SK-N-SH (cell line): Measurements from ENCODE around the gene UNC93B1. TPM values are rescaled to one million over a fixed set of nuclear protein-coding genes. Genes with fewer than 3 reads are reported as not detected.

Experiments
- CTCF ChIA-PET: fragments of 300-600, 350-600 bp; formaldehyde crosslinking; extraction: SDS; loops from one replicate; lab custom pipeline; 2021; lab: Yijun Ruan, JAX
- POLR2A ChIA-PET: fragments of 350-600 bp; sonication (Branson Sonifier 250); formaldehyde crosslinking; extraction: SDS; loops from one replicate; lab custom pipeline; 2020; ENCODE audit warnings: antibody characterized with exemption, inconsistent platforms; lab: Yijun Ruan, JAX
- DNase-seq: peaks from one replicate; pipeline ENCODE4 v3.0.0; 2012
- H2AFZ ChIP-seq: fragments of 200-600 bp; sonication (generic); 2 replicates; pipeline ENCODE4 v1.8.1; 2016; ENCODE audit warnings: antibody characterized with exemption, mild to moderate bottlenecking, low read depth
- H3F3A ChIP-seq: fragments of 200-600 bp; sonication (generic); replicated peaks from 2 replicates; pipeline ENCODE3; 2016; ENCODE audit warnings: antibody characterized with exemption, mild to moderate bottlenecking; ENCODE audit not compliant: insufficient read depth
- H3K27ac ChIP-seq, 2 experiments: fragments of 200-500 bp in 1 of 2; fragments of 200-600 bp in 1 of 2; sonication (Bioruptor generic) in 1 of 2; sonication (generic), shearing (Covaris generic) in 1 of 2; 2 replicates each; pipeline versions ENCODE4 v1.5.1 to v1.6.1; 2014 to 2016; ENCODE audit warnings: low read depth in 2 of 2, inconsistent platforms in 1 of 2, low read length in 1 of 2, mild to moderate bottlenecking in 1 of 2, mixed read lengths in 1 of 2
- H3K27me3 ChIP-seq: fragments of 200-600 bp; sonication (generic), shearing (Covaris generic); 2 replicates; pipeline ENCODE4 v1.6.1; 2016; ENCODE audit warnings: mixed run types; ENCODE audit not compliant: insufficient read depth
- H3K36me3 ChIP-seq, 2 experiments: fragments of 200-500 bp in 1 of 2; fragments of 200-600 bp in 1 of 2; sonication (Bioruptor generic) in 1 of 2; sonication (generic) in 1 of 2; replicated peaks in 1 of 2; 2 replicates each; pipeline versions ENCODE3 to v1.5.1; 2014 to 2016; ENCODE audit warnings: low read length in 1 of 2, mild to moderate bottlenecking in 1 of 2; ENCODE audit not compliant: insufficient read depth in 2 of 2, control insufficient read depth in 1 of 2
- H3K4me1 ChIP-seq, 2 experiments: fragments of 200-500 bp in 1 of 2; fragments of 200-600 bp in 1 of 2; sonication (Bioruptor generic) in 1 of 2; sonication (generic), shearing (Covaris generic) in 1 of 2; 2 replicates each; pipeline versions ENCODE4 v1.5.1 to v1.6.1; 2014 to 2016; ENCODE audit warnings: low read depth in 1 of 2, low read length in 1 of 2, mixed run types in 1 of 2; ENCODE audit not compliant: insufficient read depth in 2 of 2, control insufficient read depth in 1 of 2
- H3K4me2 ChIP-seq: fragments of 200-600 bp; sonication (generic), shearing (Covaris generic); 2 replicates; pipeline ENCODE4 v1.6.1; 2017; ENCODE audit warnings: mixed run types
- H3K4me3 ChIP-seq, 2 experiments: fragments of 200-500 bp in 1 of 2; fragments of 200-600 bp in 1 of 2; sonication (Bioruptor generic) in 1 of 2; sonication (generic), shearing (Covaris generic) in 1 of 2; 2 replicates each; pipeline versions ENCODE4 v1.5.1 to v1.8.1; 2014 to 2016; ENCODE audit warnings: low read depth in 2 of 2, inconsistent platforms in 1 of 2, low read length in 1 of 2, mild to moderate bottlenecking in 1 of 2, mixed read lengths in 1 of 2, moderate library complexity in 1 of 2
- H3K79me2 ChIP-seq: fragments of 200-600 bp; sonication (generic); 2 replicates; pipeline ENCODE4 v1.8.1; 2017; ENCODE audit warnings: mild to moderate bottlenecking; ENCODE audit not compliant: insufficient read depth
- H3K9ac ChIP-seq: fragments of 200-600 bp; sonication (generic); 2 replicates; pipeline ENCODE4 v1.6.1; 2017; ENCODE audit warnings: mixed run types
- H3K9me2 ChIP-seq: fragments of 200-600 bp; sonication (generic); 2 replicates; pipeline ENCODE4 v1.6.1; 2017; ENCODE audit warnings: mixed run types
- H3K9me3 ChIP-seq: fragments of 200-600 bp; sonication (generic); 2 replicates; pipeline ENCODE4 v1.6.1; 2017; ENCODE audit warnings: mixed run types, mild to moderate bottlenecking, moderate library complexity
- H4K20me1 ChIP-seq: fragments of 200-600 bp; sonication (generic); 2 replicates; pipeline ENCODE4 v1.6.1; 2017; ENCODE audit warnings: mild to moderate bottlenecking, mixed run types; ENCODE audit not compliant: insufficient read depth
- CTCF ChIP-seq: fragments of 200-600 bp; sonication (generic); IDR thresholded peaks from 2 replicates; pipeline ENCODE4 v1.6.1; 2017; ENCODE audit warnings: antibody characterized with exemption, mild to moderate bottlenecking, moderate library complexity
- FOXJ3 ChIP-seq: sonication (generic); formaldehyde crosslinking; IDR thresholded peaks from 2 replicates; pipeline ENCODE4 v1.5.1; 2020; ENCODE audit warnings: mild to moderate bottlenecking, missing genetic modification reagents
- FOXM1 ChIP-seq: IDR thresholded peaks from 2 replicates; pipeline ENCODE4 v1.4.0; 2012; ENCODE audit warnings: low read depth, mild to moderate bottlenecking
- GABPA ChIP-seq: IDR thresholded peaks from 2 replicates; pipeline ENCODE4 v1.4.0; 2012; ENCODE audit warnings: low read depth, mild to moderate bottlenecking
- MAX ChIP-seq: IDR thresholded peaks from 2 replicates; pipeline ENCODE4 v1.4.0; 2012; ENCODE audit warnings: low read depth
- NFIC ChIP-seq: IDR thresholded peaks from 2 replicates; pipeline ENCODE4 v1.4.0; 2012; ENCODE audit warnings: borderline replicate concordance
- POLR2AphosphoS5 ChIP-seq: IDR thresholded peaks from 2 replicates; pipeline ENCODE4 v1.6.1; 2012; ENCODE audit warnings: low read depth, low read length
- RFX5 ChIP-seq: IDR thresholded peaks from 2 replicates; pipeline ENCODE4 v1.6.1; 2012; ENCODE audit warnings: mild to moderate bottlenecking, improper control_type of control experiment, low read length
- SIN3A ChIP-seq: IDR thresholded peaks from 2 replicates; pipeline ENCODE4 v1.6.1; 2012; ENCODE audit warnings: low read depth, mild to moderate bottlenecking, low read length, moderate library complexity, borderline replicate concordance
- TCF12 ChIP-seq: IDR thresholded peaks from 2 replicates; pipeline ENCODE4 v1.4.0; 2012
- TEAD4 ChIP-seq: IDR thresholded peaks from 2 replicates; pipeline ENCODE4 v1.4.0; 2012; ENCODE audit warnings: mild to moderate bottlenecking, borderline replicate concordance; ENCODE audit not compliant: insufficient read depth
- ZBTB33 ChIP-seq: IDR thresholded peaks from 2 replicates; pipeline ENCODE4 v1.4.0; 2012; ENCODE audit warnings: low read depth, borderline replicate concordance
- WGBS: methylation state at CpG from one replicate; pipeline ENCODE4 v1.1.6; 2017; ENCODE audit warnings: low lambda C conversion rate; 5-methylcytosine and 5-hydroxymethylcytosine counted together
- polyA plus RNA-seq, 3 experiments: library from polyadenylated mRNA; depleted of rRNA; stranded (reverse); fragments of >200 nt; gene quantifications; 2 replicates each; pipeline ENCODE4 v1.2.3, GENCODE V29; 2012

UNC93B1 gene
- polyA plus RNA-seq, 1 of the 3 experiments (the other 2 are of a cell fraction), result 28.9 TPM

- DNase-seq, result no peak
- ChIA-PET POLR2A (no interaction called here), CTCF (no interaction called here)
- Histone ChIP-seq H3K36me3 (peaks cover 14 to 19% of the 10 kb centered on the region in 2 experiments), H3K4me2 (peak overlapping the region; percentile 79), H3K9ac (peak overlapping the region; percentile 89; the same call in 1 of the 2 replicates), H3K4me3 (peak overlapping the region in 1 of 2 experiments; percentile 81; a peak in 1 of 4 replicates), H3K4me1 (peaks cover 30 to 31% of the 10 kb centered on the region in 2 experiments; a peak in 3 of 4 replicates), H3F3A (peaks cover 29% of the 10 kb centered on the region), H3K79me2 (peaks cover 38% of the 10 kb centered on the region), H2AFZ (no peak overlapping the region), H3K9me2 (no peaks in the 10 kb centered on the region), H3K9me3 (no peaks in the 10 kb centered on the region), H3K27me3 (no peaks in the 10 kb centered on the region), H3K27ac (no peak overlapping the region), H4K20me1 (no peaks in the 10 kb centered on the region)
- WGBS, result 96% methylated on average over 8 of the region's 9 CpGs
- TF ChIP-seq ZBTB33 (no peak), GABPA (no peak), RFX5 (no peak)
These were observed 28.1 kb upstream of the UNC93B1 start for GRCh38 chr11:68032003-68032402.

GRCh38 chr11:68031144-68031464 lies 27.2 kb upstream of the UNC93B1 start:
- Histone ChIP-seq H4K20me1 (no peaks in the 10 kb centered on the region), H3F3A (peaks cover 29% of the 10 kb centered on the region), H3K27me3 (no peaks in the 10 kb centered on the region), H2AFZ (no peak overlapping the region), H3K27ac (peak overlapping the region; percentile 85 to 99; a peak in 3 of 4 replicates), H3K4me2 (peak overlapping the region; percentile 79), H3K9ac (peak overlapping the region; percentile 89), H3K4me1 (peaks cover 30 to 36% of the 10 kb centered on the region in 2 experiments; a peak in 3 of 4 replicates), H3K9me2 (no peaks in the 10 kb centered on the region), H3K4me3 (peak overlapping the region; percentile 77 to 81), H3K79me2 (peaks cover 38% of the 10 kb centered on the region), H3K9me3 (no peaks in the 10 kb centered on the region), H3K36me3 (peaks cover 14% of the 10 kb centered on the region in 2 experiments)
- 14% methylated on average over 7 of the region's 10 CpGs for WGBS
- ChIA-PET CTCF (interaction anchor here (1.1 to 1.6 kb wide), 2 partner anchors 12 to 267 kb away, joined by 3 read pairs; no protein-coding TSS in a partner anchor), POLR2A (no interaction called here)
- no peak for DNase-seq
- TF ChIP-seq TEAD4, result no peak
- no peak for TF ChIP-seq TCF12
- TF ChIP-seq POLR2AphosphoS5, result no peak
- no peak for TF ChIP-seq NFIC
- TF ChIP-seq MAX, result no peak
- TF ChIP-seq ZBTB33, result no peak
- TF ChIP-seq FOXJ3, result no peak
- no peak for TF ChIP-seq SIN3A
- no peak for TF ChIP-seq CTCF
- no peak for TF ChIP-seq FOXM1
